Esophagus muscularis mucosa (tissue), 4 donors: ENCODE results near the gene PEX6.

Experiments
- CTCF ChIP-seq, 3 experiments: fragments of 200-600 bp in 2 of 3; fragments of 450-650 bp in 1 of 3; sonication (generic) in 2 of 3; IDR thresholded peaks; one replicate each; pipeline ENCODE4 v1.5.1; 2017 to 2019; ENCODE audit warnings: antibody characterized with exemption in 3 of 3, mild to moderate bottlenecking in 2 of 3, moderate library complexity in 1 of 3
- EP300 ChIP-seq: sonication (generic); formaldehyde crosslinking; IDR thresholded peaks from one replicate; pipeline ENCODE4 v1.6.1; 2017; ENCODE audit warnings: antibody characterized with exemption
- POLR2A ChIP-seq: fragments of 450-650 bp; IDR thresholded peaks from one replicate; pipeline ENCODE4 v1.6.1; 2017; ENCODE audit warnings: antibody characterized with exemption, moderate library complexity, mild to moderate bottlenecking, low read depth
- POLR2AphosphoS5 ChIP-seq, 2 donors: sonication (generic); formaldehyde crosslinking; IDR thresholded peaks; one replicate each; pipeline ENCODE4 v1.6.1; 2017; ENCODE audit warnings: antibody characterized with exemption in 2 of 2

DNA sequence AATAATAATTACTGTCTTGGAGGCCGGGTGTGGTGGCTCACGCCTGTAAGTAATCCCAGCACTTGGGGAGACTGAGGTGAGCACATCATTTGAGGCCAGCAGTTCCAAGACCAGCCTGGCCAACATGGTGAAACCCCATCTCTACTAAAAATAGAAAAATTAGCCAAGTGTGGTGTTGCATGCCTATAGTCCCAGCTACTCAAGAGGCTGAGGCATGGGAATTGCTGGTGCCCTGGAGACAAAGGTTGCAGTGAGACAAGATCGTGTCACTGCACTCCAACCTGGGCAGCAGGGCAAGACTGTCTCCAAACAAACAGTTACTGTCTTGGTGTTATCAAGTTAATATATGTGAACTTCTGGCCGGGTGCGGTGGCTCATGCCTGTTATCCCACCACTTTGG is 47.4 kb upstream of the PEX6 start:
- no peak for TF ChIP-seq EP300
- no peak for TF ChIP-seq CTCF (IDR thresholded peaks at IDR 0.05)
- no peak for TF ChIP-seq POLR2AphosphoS5 (IDR thresholded peaks at IDR 0.05)
- TF ChIP-seq POLR2A = no peak
